HEK293T (cell line): ENCODE measurements around the gene LSS.

Experiments used
- ARNT ChIP-seq: fragments of 450-650 bp; IDR thresholded peaks from 2 replicates; pipeline ENCODE4 v1.6.1; 2017; ENCODE audit warnings: mild to moderate bottlenecking
- BHLHE40 ChIP-seq: fragments of 450-650 bp; IDR thresholded peaks from 2 replicates; pipeline ENCODE4 v1.6.1; 2016; ENCODE audit warnings: mild to moderate bottlenecking, moderate library complexity, borderline replicate concordance
- ELF4 ChIP-seq: fragments of 450-650 bp; IDR thresholded peaks from 2 replicates; pipeline ENCODE4 v1.6.1; 2017; ENCODE audit warnings: antibody characterized with exemption
- FOXK2 ChIP-seq: fragments of 450-650 bp; IDR thresholded peaks from 2 replicates; pipeline ENCODE4 v1.6.1; 2016; ENCODE audit warnings: mild to moderate bottlenecking
- FOXM1 ChIP-seq: fragments of 450-650 bp; IDR thresholded peaks from 2 replicates; pipeline ENCODE4 v1.6.1; 2017; ENCODE audit warnings: mild to moderate bottlenecking, borderline replicate concordance
- HDGF ChIP-seq: fragments of 450-650 bp; IDR thresholded peaks from 2 replicates; pipeline ENCODE4 v1.6.1; 2017; ENCODE audit warnings: antibody characterized with exemption, borderline replicate concordance
- L3MBTL2 ChIP-seq: fragments of 450-650 bp; conservative IDR thresholded peaks from 2 replicates; pipeline ENCODE4 v1.6.1; 2016; ENCODE audit warnings: mild to moderate bottlenecking
- PKNOX1 ChIP-seq: fragments of 450-650 bp; IDR thresholded peaks from 2 replicates; pipeline ENCODE4 v1.6.1; 2016
- SP1 ChIP-seq: fragments of 450-650 bp; IDR thresholded peaks from 2 replicates; pipeline ENCODE4 v1.6.1; 2017
- SUZ12 ChIP-seq: fragments of 450-650 bp; IDR thresholded peaks from 2 replicates; pipeline ENCODE4 v1.6.1; 2016; ENCODE audit warnings: mild to moderate bottlenecking
- TARDBP ChIP-seq: fragments of 450-650 bp; IDR thresholded peaks from 2 replicates; pipeline ENCODE4 v1.6.1; 2016

- no peak for TF ChIP-seq ARNT
- TF ChIP-seq PKNOX1 = no peak
- TF ChIP-seq SUZ12 = no peak
- TF ChIP-seq FOXK2 = no peak
- no peak for TF ChIP-seq TARDBP
- TF ChIP-seq SP1 = no peak
- TF ChIP-seq FOXM1 = no peak
- no peak for TF ChIP-seq BHLHE40
- TF ChIP-seq ELF4 = no peak
- TF ChIP-seq L3MBTL2 = no peak
- no peak for TF ChIP-seq HDGF
These were observed 72.8 kb downstream of the LSS start, which contains the start of gene FTCD for GRCh38 chr21:46155514-46156377.
